ENCODE measurements around the gene STPG1. TPM values are rescaled to one million over a fixed set of nuclear protein-coding genes. Genes with fewer than 3 reads are reported as not detected.

STPG1 gene
- total and polyA plus RNA-seq, 9 of the 15 experiments (the other 6 are each of a cell fraction or from before 2014, with no cell fraction given), result 5.0 to 11.9 (median 8.3) TPM

DNA sequence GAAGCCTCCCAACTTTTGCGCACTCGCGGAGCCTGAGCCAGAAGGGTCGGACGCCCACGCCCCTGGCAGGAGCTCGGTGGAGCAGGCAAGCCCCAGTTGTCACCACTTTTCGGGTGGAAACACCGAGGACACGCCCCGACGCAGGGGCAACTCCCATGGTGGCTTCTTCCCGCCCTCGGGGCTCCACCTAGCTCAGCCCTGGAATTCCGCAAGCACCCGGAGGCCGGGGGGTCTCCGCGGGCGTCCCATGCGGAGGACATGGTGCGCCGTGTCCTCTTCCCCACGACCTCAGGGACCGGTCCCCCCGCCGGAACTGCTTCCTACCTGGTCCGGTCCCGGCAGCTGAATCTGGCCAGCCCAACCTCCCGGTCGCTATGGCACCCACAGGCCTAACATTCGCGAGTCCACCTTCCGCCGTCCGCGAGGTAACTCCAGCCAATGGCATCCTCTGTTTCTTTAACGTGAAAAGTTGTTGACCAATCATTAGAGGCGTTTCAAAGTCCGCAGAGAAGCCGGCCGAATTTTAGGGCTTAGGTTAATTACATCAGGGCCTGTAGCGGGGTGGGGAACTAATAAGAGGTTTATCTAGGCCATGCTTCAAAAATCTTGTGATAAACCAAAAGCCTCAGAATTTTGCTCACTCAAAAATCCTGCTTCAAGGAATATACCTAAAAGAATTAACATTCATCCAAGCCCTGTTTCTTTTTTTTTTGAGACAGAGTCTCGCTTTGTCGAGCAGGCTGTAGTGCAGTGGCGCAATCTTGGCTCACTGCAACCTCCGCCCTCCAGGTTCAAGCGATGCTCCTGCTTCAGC, at the start of gene STPG1 (continued):
- TF ChIP-seq ZNF184 (CRISPR knock-in tag; IDR thresholded peaks at IDR 0.05) (no peak), KDM2B (CRISPR knock-in tag; IDR thresholded peaks at IDR 0.05) (no peak), ZNF133 (CRISPR knock-in tag; IDR thresholded peaks at IDR 0.05) (no peak), BRD4 (IDR thresholded peaks at IDR 0.05) (no peak), ZSCAN32 (CRISPR knock-in tag; IDR thresholded peaks at IDR 0.05) (no peak), BRF1 (IDR thresholded peaks at IDR 0.05; ENCODE audit: borderline replicate concordance, extremely low read depth, insufficient read length) (no peak), SRSF9 (IDR thresholded peaks at IDR 0.05; ENCODE audit: borderline replicate concordance, low read depth, low read length) (no peak), JUN (IDR thresholded peaks at IDR 0.05; ENCODE audit: borderline replicate concordance, low read depth, low read length) (no peak), JUN (CRISPR knock-in tag; IDR thresholded peaks at IDR 0.05; ENCODE audit: borderline replicate concordance) (no peak), PCBP2 (IDR thresholded peaks at IDR 0.05; ENCODE audit: low read depth, low read length, poor library complexity, severe bottlenecking) (no peak), CREBBP (IDR thresholded peaks at IDR 0.05; ENCODE audit: low read depth, low read length) (no peak), KDM4B (IDR thresholded peaks at IDR 0.05; ENCODE audit: borderline replicate concordance in 2 of 2, low read depth in 1 of 2) (no peak)
- TF ChIP-seq, protein P1, sequence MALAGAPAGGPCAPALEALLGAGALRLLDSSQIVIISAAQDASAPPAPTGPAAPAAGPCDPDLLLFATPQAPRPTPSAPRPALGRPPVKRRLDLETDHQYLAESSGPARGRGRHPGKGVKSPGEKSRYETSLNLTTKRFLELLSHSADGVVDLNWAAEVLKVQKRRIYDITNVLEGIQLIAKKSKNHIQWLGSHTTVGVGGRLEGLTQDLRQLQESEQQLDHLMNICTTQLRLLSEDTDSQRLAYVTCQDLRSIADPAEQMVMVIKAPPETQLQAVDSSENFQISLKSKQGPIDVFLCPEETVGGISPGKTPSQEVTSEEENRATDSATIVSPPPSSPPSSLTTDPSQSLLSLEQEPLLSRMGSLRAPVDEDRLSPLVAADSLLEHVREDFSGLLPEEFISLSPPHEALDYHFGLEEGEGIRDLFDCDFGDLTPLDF (CRISPR knock-in tag; IDR thresholded peaks at IDR 0.05), result peak; percentile 55; the same call in 1 of the 2 replicates
- TF ChIP-seq, protein P2, sequence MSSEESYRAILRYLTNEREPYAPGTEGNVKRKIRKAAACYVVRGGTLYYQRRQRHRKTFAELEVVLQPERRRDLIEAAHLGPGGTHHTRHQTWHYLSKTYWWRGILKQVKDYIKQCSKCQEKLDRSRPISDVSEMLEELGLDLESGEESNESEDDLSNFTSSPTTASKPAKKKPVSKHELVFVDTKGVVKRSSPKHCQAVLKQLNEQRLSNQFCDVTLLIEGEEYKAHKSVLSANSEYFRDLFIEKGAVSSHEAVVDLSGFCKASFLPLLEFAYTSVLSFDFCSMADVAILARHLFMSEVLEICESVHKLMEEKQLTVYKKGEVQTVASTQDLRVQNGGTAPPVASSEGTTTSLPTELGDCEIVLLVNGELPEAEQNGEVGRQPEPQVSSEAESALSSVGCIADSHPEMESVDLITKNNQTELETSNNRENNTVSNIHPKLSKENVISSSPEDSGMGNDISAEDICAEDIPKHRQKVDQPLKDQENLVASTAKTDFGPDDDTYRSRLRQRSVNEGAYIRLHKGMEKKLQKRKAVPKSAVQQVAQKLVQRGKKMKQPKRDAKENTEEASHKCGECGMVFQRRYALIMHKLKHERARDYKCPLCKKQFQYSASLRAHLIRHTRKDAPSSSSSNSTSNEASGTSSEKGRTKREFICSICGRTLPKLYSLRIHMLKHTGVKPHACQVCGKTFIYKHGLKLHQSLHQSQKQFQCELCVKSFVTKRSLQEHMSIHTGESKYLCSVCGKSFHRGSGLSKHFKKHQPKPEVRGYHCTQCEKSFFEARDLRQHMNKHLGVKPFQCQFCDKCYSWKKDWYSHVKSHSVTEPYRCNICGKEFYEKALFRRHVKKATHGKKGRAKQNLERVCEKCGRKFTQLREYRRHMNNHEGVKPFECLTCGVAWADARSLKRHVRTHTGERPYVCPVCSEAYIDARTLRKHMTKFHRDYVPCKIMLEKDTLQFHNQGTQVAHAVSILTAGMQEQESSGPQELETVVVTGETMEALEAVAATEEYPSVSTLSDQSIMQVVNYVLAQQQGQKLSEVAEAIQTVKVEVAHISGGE (CRISPR knock-in tag; IDR thresholded peaks at IDR 0.05), result peak in 1 of 3 experiments; percentile 79; a peak in 2 of 6 replicates
- TF ChIP-seq, protein P3, sequence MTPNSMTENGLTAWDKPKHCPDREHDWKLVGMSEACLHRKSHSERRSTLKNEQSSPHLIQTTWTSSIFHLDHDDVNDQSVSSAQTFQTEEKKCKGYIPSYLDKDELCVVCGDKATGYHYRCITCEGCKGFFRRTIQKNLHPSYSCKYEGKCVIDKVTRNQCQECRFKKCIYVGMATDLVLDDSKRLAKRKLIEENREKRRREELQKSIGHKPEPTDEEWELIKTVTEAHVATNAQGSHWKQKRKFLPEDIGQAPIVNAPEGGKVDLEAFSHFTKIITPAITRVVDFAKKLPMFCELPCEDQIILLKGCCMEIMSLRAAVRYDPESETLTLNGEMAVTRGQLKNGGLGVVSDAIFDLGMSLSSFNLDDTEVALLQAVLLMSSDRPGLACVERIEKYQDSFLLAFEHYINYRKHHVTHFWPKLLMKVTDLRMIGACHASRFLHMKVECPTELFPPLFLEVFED (CRISPR knock-in tag; conservative IDR thresholded peaks at IDR 0.05), result no peak
- TF ChIP-seq, protein P4, sequence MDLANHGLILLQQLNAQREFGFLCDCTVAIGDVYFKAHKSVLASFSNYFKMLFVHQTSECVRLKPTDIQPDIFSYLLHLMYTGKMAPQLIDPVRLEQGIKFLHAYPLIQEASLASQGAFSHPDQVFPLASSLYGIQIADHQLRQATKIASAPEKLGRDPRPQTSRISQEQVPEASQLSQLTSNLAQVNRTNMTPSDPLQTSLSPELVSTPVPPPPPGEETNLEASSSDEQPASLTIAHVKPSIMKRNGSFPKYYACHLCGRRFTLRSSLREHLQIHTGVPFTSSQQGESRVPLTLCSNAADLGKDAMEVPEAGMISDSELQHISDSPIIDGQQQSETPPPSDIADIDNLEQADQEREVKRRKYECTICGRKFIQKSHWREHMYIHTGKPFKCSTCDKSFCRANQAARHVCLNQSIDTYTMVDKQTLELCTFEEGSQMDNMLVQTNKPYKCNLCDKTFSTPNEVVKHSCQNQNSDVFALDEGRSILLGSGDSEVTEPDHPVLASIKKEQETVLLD (IDR thresholded peaks at IDR 0.05), result peak; percentile 71; the same call in 1 of the 2 replicates
- TF ChIP-seq, protein P5, sequence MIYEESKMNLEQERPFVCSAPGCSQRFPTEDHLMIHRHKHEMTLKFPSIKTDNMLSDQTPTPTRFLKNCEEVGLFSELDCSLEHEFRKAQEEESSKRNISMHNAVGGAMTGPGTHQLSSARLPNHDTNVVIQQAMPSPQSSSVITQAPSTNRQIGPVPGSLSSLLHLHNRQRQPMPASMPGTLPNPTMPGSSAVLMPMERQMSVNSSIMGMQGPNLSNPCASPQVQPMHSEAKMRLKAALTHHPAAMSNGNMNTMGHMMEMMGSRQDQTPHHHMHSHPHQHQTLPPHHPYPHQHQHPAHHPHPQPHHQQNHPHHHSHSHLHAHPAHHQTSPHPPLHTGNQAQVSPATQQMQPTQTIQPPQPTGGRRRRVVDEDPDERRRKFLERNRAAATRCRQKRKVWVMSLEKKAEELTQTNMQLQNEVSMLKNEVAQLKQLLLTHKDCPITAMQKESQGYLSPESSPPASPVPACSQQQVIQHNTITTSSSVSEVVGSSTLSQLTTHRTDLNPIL (CRISPR knock-in tag; IDR thresholded peaks at IDR 0.05), result no peak
